ENCODE results near the gene ANKS1B.
"Not testable (repeated sequence)": the region's sequence is repeated elsewhere in the genome, so short reads cannot be mapped to it uniquely, and the experiment has no call there.

The ANKS1B gene

GRCh38 chr12:99700032-99700431 lies 284.7 kb downstream of the ANKS1B start:
- no peaks in the 10 kb centered on the region for H3K9me3 ChIP-seq (ENCODE audit: control insufficient read depth, low read length)
- no peaks in the 10 kb centered on the region for H3K4me1 ChIP-seq (ENCODE audit: control insufficient read depth, insufficient read depth, low read length)
- DNase-seq (ENCODE audit: low read depth), result peak; percentile 13
- no peak overlapping the region for H3K9ac ChIP-seq (ENCODE audit: low read length)
- H3K4me3 ChIP-seq (ENCODE audit: low read length), result no peak overlapping the region
- no peaks in the 10 kb centered on the region for H3K36me3 ChIP-seq (ENCODE audit: control insufficient read depth, insufficient read depth, low read length, severe bottlenecking)
- no peaks in the 10 kb centered on the region for H3K27me3 ChIP-seq (replicated peaks; ENCODE audit: control insufficient read depth, insufficient read depth, low read length)

- no peaks in the 10 kb centered on the region for H3K36me3 ChIP-seq (ENCODE audit: control insufficient read depth, insufficient read depth, low read length, severe bottlenecking)
- DNase-seq (ENCODE audit: low read depth), result no peak
- no peaks in the 10 kb centered on the region for H3K9me3 ChIP-seq (ENCODE audit: control insufficient read depth, low read length)
These were observed 289.7 kb downstream of the ANKS1B start for GRCh38 chr12:99695050-99695449.

DNA sequence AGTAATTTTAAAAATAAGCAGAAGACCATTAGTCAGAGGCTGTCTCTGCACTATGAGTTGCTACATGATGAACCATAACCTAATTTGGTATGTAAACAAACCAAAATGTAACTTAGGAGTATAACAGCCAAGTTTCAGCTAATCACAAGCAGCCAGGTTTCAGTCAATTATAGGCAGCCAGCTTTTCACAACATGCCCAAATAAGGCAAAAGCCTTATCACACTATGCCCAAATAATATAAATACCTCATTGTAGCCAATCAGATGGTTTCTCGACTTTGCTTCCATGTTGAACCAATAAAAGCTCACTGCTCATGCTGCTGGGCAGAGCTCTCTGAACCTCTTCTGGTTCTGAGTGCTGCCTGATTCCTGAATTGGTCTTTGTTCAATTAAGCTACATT lies 298.6 kb downstream of the ANKS1B start:
- Histone ChIP-seq H3K4me1 (ENCODE audit: control insufficient read depth, insufficient read depth, low read length) (no peaks in the 10 kb centered on the region), H3K36me3 (ENCODE audit: control insufficient read depth, insufficient read depth, low read length, severe bottlenecking) (no peaks in the 10 kb centered on the region)
- no peak for DNase-seq (ENCODE audit: low read depth)

More at GRCh38 chr12:99695050-99695449, 289.7 kb downstream of the ANKS1B start:
- H3K9ac ChIP-seq (ENCODE audit: low read length), result no peak overlapping the region
- H3K27me3 ChIP-seq (replicated peaks; ENCODE audit: control insufficient read depth, insufficient read depth, low read length), result no peaks in the 10 kb centered on the region
- no peak overlapping the region for H3K4me3 ChIP-seq (ENCODE audit: low read length)
- no peaks in the 10 kb centered on the region for H3K4me1 ChIP-seq (ENCODE audit: control insufficient read depth, insufficient read depth, low read length)

DNA sequence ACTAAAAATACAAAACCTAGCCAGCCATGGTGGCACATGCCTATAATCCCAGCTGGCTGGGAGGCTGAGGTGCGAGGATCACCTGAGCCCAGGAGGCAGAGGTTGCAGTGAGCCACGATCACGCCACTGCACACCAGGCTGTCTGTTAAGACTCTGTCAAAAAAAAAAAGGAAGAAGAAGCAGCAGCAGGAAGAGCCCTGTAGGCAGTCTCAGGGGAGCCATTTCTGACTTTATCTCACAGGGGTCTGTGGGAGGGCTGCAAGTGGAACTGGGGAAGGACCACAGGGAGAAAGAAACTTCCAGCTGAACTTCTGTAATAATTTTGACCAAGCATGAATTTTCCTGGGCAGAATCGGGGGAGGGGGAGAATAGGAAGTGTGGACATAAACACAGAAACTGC lies 304.5 kb downstream of the ANKS1B start:
- Histone ChIP-seq H3K4me1 (ENCODE audit: control insufficient read depth, insufficient read depth, low read length) (no peaks in the 10 kb centered on the region), H3K9ac (ENCODE audit: low read length) (no peak overlapping the region), H3K27me3 (replicated peaks; ENCODE audit: control insufficient read depth, insufficient read depth, low read length) (no peaks in the 10 kb centered on the region), H3K4me3 (ENCODE audit: low read length) (no peak overlapping the region), H3K36me3 (ENCODE audit: control insufficient read depth, insufficient read depth, low read length, severe bottlenecking) (no peaks in the 10 kb centered on the region), H3K9me3 (ENCODE audit: control insufficient read depth, low read length) (peaks cover 2% of the 10 kb centered on the region)
- no peak for DNase-seq (ENCODE audit: low read depth)

More for the DNA sequence above, 298.6 kb downstream of the ANKS1B start:
- H3K4me3 ChIP-seq (ENCODE audit: low read length), result no peak overlapping the region
- H3K9me3 ChIP-seq (ENCODE audit: control insufficient read depth, low read length), result peaks cover 2% of the 10 kb centered on the region
- no peak overlapping the region for H3K9ac ChIP-seq (ENCODE audit: low read length)
- H3K27me3 ChIP-seq (replicated peaks; ENCODE audit: control insufficient read depth, insufficient read depth, low read length), result no peaks in the 10 kb centered on the region

DNA sequence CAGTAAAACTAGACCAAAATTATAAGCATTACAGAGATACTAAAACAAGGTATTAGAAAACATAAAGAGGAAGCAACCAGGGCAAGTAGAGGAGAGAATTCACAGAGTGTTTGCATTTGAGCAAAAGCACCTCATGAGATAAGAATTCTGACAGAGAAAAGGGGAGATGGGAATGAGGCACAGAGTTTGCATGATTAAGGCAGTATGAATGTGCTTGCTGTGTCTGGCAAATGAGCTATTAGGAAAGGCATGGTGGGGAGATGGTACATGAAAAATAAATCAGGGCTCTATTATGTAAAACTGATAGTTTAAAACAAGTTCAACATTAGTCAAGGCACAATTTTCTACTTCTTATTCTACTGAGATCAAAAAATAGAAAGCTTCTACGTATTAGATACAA lies 314.1 kb downstream of the ANKS1B start:
- Histone ChIP-seq H3K4me1 (ENCODE audit: control insufficient read depth, insufficient read depth, low read length) (no peaks in the 10 kb centered on the region), H3K9ac (ENCODE audit: low read length) (no peak overlapping the region), H3K4me3 (ENCODE audit: low read length) (no peak overlapping the region), H3K9me3 (ENCODE audit: control insufficient read depth, low read length) (peaks cover 7% of the 10 kb centered on the region), H3K27me3 (replicated peaks; ENCODE audit: control insufficient read depth, insufficient read depth, low read length) (no peaks in the 10 kb centered on the region), H3K36me3 (ENCODE audit: control insufficient read depth, insufficient read depth, low read length, severe bottlenecking) (no peaks in the 10 kb centered on the region)
- DNase-seq (ENCODE audit: low read depth), result peak; percentile 58

- DNase-seq (ENCODE audit: low read depth), result peak; percentile 57
- Histone ChIP-seq H3K4me1 (ENCODE audit: control insufficient read depth, insufficient read depth, low read length) (no peaks in the 10 kb centered on the region), H3K4me3 (ENCODE audit: low read length) (no peak overlapping the region), H3K27me3 (replicated peaks; ENCODE audit: control insufficient read depth, insufficient read depth, low read length) (no peaks in the 10 kb centered on the region), H3K36me3 (ENCODE audit: control insufficient read depth, insufficient read depth, low read length, severe bottlenecking) (no peaks in the 10 kb centered on the region), H3K9ac (ENCODE audit: low read length) (no peak overlapping the region), H3K9me3 (ENCODE audit: control insufficient read depth, low read length) (peaks cover 6% of the 10 kb centered on the region)
These were observed 325.9 kb downstream of the ANKS1B start for GRCh38 chr12:99658671-99659349.

- Histone ChIP-seq H3K4me1 (ENCODE audit: control insufficient read depth, insufficient read depth, low read length) (no peaks in the 10 kb centered on the region), H3K9ac (ENCODE audit: low read length) (no peak overlapping the region), H3K27me3 (replicated peaks; ENCODE audit: control insufficient read depth, insufficient read depth, low read length) (no peaks in the 10 kb centered on the region), H3K4me3 (ENCODE audit: low read length) (no peak overlapping the region), H3K9me3 (ENCODE audit: control insufficient read depth, low read length) (no peaks in the 10 kb centered on the region), H3K36me3 (ENCODE audit: control insufficient read depth, insufficient read depth, low read length, severe bottlenecking) (no peaks in the 10 kb centered on the region)
- no peak for DNase-seq (ENCODE audit: low read depth)
These were observed 335.2 kb downstream of the ANKS1B start for GRCh38 chr12:99649551-99649950.

DNA sequence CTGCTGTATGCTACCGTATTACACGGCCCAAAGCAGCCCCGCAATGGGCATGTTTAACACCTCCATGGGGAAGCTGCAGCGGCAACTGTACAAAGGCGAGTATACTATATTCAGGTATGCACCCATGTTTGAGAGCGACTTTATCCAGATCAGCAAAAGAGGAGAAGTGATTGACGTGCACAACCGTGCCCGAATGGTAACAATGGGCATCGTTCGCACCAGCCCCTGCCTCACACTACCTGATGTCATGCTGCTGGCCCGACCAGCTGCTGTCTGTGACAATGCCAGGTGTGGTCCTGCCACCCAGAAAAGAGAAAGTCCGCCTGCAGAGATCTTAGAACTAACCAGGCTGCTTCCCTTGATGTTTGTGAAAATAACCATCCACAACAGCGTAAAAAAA lies 336.6 kb downstream of the ANKS1B start:
- no peak for DNase-seq (ENCODE audit: low read depth)
- Histone ChIP-seq H3K9ac (ENCODE audit: low read length) (no peak overlapping the region), H3K4me1 (ENCODE audit: control insufficient read depth, insufficient read depth, low read length) (no peaks in the 10 kb centered on the region), H3K36me3 (ENCODE audit: control insufficient read depth, insufficient read depth, low read length, severe bottlenecking) (no peaks in the 10 kb centered on the region), H3K27me3 (replicated peaks; ENCODE audit: control insufficient read depth, insufficient read depth, low read length) (no peaks in the 10 kb centered on the region), H3K4me3 (ENCODE audit: low read length) (no peak overlapping the region), H3K9me3 (ENCODE audit: control insufficient read depth, low read length) (no peaks in the 10 kb centered on the region)

DNA sequence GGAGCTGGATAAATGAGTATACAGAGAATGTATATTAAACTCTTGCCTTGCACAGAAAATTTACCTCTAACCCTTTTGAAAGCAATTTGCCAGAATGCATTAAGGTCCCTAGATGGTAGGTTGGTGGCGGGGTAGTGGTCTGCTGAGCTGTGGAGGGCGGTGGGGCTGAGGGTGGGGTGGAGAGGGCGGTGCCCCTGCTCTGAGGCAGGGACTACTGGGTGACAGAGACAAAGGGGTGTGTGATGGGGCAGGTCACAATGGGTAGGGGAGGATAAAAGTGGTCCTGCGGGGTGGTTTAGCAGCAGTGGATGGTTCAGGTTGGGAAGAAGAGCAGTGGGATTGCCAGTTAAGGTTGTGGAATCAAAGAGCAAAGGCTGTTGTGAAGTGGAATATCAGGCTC lies 337.3 kb downstream of the ANKS1B start, which contains the start of gene GARIN6:
GARIN6 (plus strand) TSS at position 301 of the 400 bp plus-strand sequence. CDS start 422 bp downstream, outside the sequence.
- Histone ChIP-seq H3K9me3 (ENCODE audit: control insufficient read depth, low read length) (no peaks in the 10 kb centered on the region), H3K4me3 (ENCODE audit: low read length) (no peak within 1 kb of the TSS), H3K4me1 (ENCODE audit: control insufficient read depth, insufficient read depth, low read length) (no peaks in the 10 kb centered on the region), H3K9ac (ENCODE audit: low read length) (no peak within 1 kb of the TSS), H3K36me3 (ENCODE audit: control insufficient read depth, insufficient read depth, low read length, severe bottlenecking) (no peaks in the 10 kb centered on the region), H3K27me3 (replicated peaks; ENCODE audit: control insufficient read depth, insufficient read depth, low read length) (no peaks in the 10 kb centered on the region)
- DNase-seq (ENCODE audit: low read depth), result no peak

DNA sequence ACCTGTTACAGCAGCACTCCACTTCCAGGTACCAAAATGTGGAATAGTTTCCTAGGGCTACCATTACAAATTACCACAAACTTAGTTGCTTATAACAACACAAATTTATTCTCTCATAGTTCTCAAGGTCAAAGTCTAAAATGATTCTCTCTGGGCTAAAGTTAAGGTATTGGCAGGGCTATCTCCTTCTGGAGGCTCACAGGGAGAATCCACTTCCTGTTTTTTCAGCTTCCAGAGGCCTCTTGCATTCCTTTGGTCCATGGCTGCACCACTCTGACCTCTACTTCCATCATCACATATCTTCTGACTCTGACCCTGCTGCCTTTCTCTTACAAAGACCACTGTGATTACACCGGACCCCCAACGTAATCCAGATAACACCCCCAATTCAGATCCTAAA lies 340.1 kb downstream of the ANKS1B start:
- no peak overlapping the region for H3K9ac ChIP-seq (ENCODE audit: low read length)
- DNase-seq (ENCODE audit: low read depth), result no peak
- no peaks in the 10 kb centered on the region for H3K27me3 ChIP-seq (replicated peaks; ENCODE audit: control insufficient read depth, insufficient read depth, low read length)
- no peaks in the 10 kb centered on the region for H3K9me3 ChIP-seq (ENCODE audit: control insufficient read depth, low read length)
- H3K4me3 ChIP-seq (ENCODE audit: low read length), result no peak overlapping the region
- H3K36me3 ChIP-seq (ENCODE audit: control insufficient read depth, insufficient read depth, low read length, severe bottlenecking), result no peaks in the 10 kb centered on the region
- no peaks in the 10 kb centered on the region for H3K4me1 ChIP-seq (ENCODE audit: control insufficient read depth, insufficient read depth, low read length)

GRCh38 chr12:99627459-99627858 lies 357.3 kb downstream of the ANKS1B start:
- no peak for DNase-seq (ENCODE audit: low read depth)
- no peak overlapping the region for H3K9ac ChIP-seq (ENCODE audit: low read length)
- peaks cover 5% of the 10 kb centered on the region for H3K9me3 ChIP-seq (ENCODE audit: control insufficient read depth, low read length)
- no peak overlapping the region for H3K4me3 ChIP-seq (ENCODE audit: low read length)
- H3K27me3 ChIP-seq (replicated peaks; ENCODE audit: control insufficient read depth, insufficient read depth, low read length), result no peaks in the 10 kb centered on the region
- H3K36me3 ChIP-seq (ENCODE audit: control insufficient read depth, insufficient read depth, low read length, severe bottlenecking), result no peaks in the 10 kb centered on the region
- H3K4me1 ChIP-seq (ENCODE audit: control insufficient read depth, insufficient read depth, low read length), result no peaks in the 10 kb centered on the region

DNA sequence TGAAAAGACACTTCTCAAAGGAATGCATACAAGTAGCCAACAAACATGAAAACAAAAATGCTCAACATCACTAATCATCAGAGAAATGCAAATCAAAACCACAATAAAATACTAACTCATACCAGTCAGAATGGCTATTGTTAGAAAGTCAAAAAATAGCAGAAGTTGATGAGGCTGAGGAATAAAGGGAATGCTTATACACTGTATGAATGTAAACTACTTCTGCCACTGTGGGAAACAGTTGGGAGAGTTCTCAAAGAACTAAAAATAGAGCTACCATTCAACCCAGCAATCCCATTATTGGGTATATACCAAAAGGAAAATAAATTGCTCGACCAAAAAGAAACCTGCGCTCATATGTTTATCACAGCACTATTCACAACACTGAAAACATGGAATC lies 360.1 kb downstream of the ANKS1B start:
- not testable (repeated sequence) for H3K4me3 ChIP-seq (ENCODE audit: low read length); DNase-seq (ENCODE audit: low read depth); H3K27me3 ChIP-seq (replicated peaks; ENCODE audit: control insufficient read depth, insufficient read depth, low read length); H3K9me3 ChIP-seq (ENCODE audit: control insufficient read depth, low read length); H3K36me3 ChIP-seq (ENCODE audit: control insufficient read depth, insufficient read depth, low read length, severe bottlenecking); H3K4me1 ChIP-seq (ENCODE audit: control insufficient read depth, insufficient read depth, low read length); H3K9ac ChIP-seq (ENCODE audit: low read length)
